SK-N-SH treated with all-trans-retinoic acid at 6 μM for 48 hours (cell line): ENCODE data around the gene HEPHL1.

Experiments used
- ATAC-seq: fragments of 200-7000 bp; cut with Tn5 transposase; 3 replicates; pipeline ENCODE4 v1.9.1; 2020; ENCODE audit warnings: mild to moderate bottlenecking, moderate library complexity
- ARNTL ChIP-seq: fragments of 450-650 bp; formaldehyde crosslinking; IDR thresholded peaks from 2 replicates; pipeline ENCODE4 v1.5.0; 2020; ENCODE audit warnings: low read depth, mild to moderate bottlenecking, moderate library complexity, borderline replicate concordance
- CREB5 ChIP-seq: fragments of 250-450 bp; sonication (Bioruptor Pico); IDR thresholded peaks from 2 replicates; pipeline ENCODE4 v1.5.1; 2020; ENCODE audit warnings: low read depth, mild to moderate bottlenecking, moderate library complexity
- CSDC2 ChIP-seq: fragments of 250-450 bp; sonication (Bioruptor Pico); IDR thresholded peaks from 2 replicates; pipeline ENCODE4 v1.5.0; 2020; ENCODE audit warnings: mild to moderate bottlenecking, moderate library complexity
- ESRRG ChIP-seq: fragments of 250-450 bp; sonication (Bioruptor Pico); IDR thresholded peaks from 2 replicates; pipeline ENCODE4 v1.6.1; 2021; ENCODE audit warnings: mild to moderate bottlenecking
- GLIS3 ChIP-seq: fragments of 250-450 bp; sonication (Bioruptor Pico); IDR thresholded peaks from 2 replicates; pipeline ENCODE4 v1.5.0; 2020; ENCODE audit warnings: mild to moderate bottlenecking, moderate library complexity
- ISL1 ChIP-seq: fragments of 250-450 bp; sonication (Bioruptor Pico); IDR thresholded peaks from 2 replicates; pipeline ENCODE4 v2.1.2; 2022; ENCODE audit warnings: mild to moderate bottlenecking, moderate library complexity
- PATZ1 ChIP-seq: fragments of 250-450 bp; sonication (Bioruptor Pico); IDR thresholded peaks from 2 replicates; pipeline ENCODE4 v1.8.0; 2020; ENCODE audit warnings: mild to moderate bottlenecking, moderate library complexity, borderline replicate concordance
- POU6F1 ChIP-seq: fragments of 250-450 bp; sonication (Bioruptor Pico); IDR thresholded peaks from 2 replicates; pipeline ENCODE4 v1.8.0; 2021; ENCODE audit warnings: low read depth, mild to moderate bottlenecking, moderate library complexity, borderline replicate concordance
- PPARA ChIP-seq: fragments of 250-450 bp; sonication (Bioruptor Pico); IDR thresholded peaks from 2 replicates; pipeline ENCODE4 v1.5.0; 2020; ENCODE audit warnings: mild to moderate bottlenecking, borderline replicate concordance
- RARB ChIP-seq: fragments of 250-450 bp; sonication (Bioruptor Pico); IDR thresholded peaks from 2 replicates; pipeline ENCODE4 v1.8.0; 2021; ENCODE audit warnings: mild to moderate bottlenecking, moderate library complexity
- TCF4 ChIP-seq: fragments of 250-450 bp; sonication (Bioruptor Pico); IDR thresholded peaks from 2 replicates; pipeline ENCODE4 v1.8.0; 2021; ENCODE audit warnings: mild to moderate bottlenecking, moderate library complexity, borderline replicate concordance
- TOX ChIP-seq: fragments of 250-450 bp; sonication (Bioruptor Pico); IDR thresholded peaks from 2 replicates; pipeline ENCODE4 v1.8.0; 2021; ENCODE audit warnings: mild to moderate bottlenecking, moderate library complexity, borderline replicate concordance
- ZC3H10 ChIP-seq: fragments of 250-450 bp; sonication (Bioruptor Pico); IDR thresholded peaks from 2 replicates; pipeline ENCODE4 v1.5.1; 2021; ENCODE audit warnings: mild to moderate bottlenecking, moderate library complexity
- ZFP3 ChIP-seq: fragments of 250-450 bp; sonication (Bioruptor Pico); IDR thresholded peaks from 2 replicates; pipeline ENCODE4 v1.5.0; 2020; ENCODE audit warnings: mild to moderate bottlenecking, moderate library complexity
- ZNF565 ChIP-seq: fragments of 450-650 bp; formaldehyde crosslinking; conservative IDR thresholded peaks from 2 replicates; pipeline ENCODE4 v1.5.0; 2020; ENCODE audit warnings: low read depth, mild to moderate bottlenecking, moderate library complexity
- ZNF8 ChIP-seq: fragments of 450-650 bp; formaldehyde crosslinking; IDR thresholded peaks from 2 replicates; pipeline ENCODE4 v1.5.0; 2020; ENCODE audit warnings: mild to moderate bottlenecking, moderate library complexity
- TF ChIP-seq, protein P1 (sequence below): fragments of 250-450 bp; sonication (Bioruptor Pico); IDR thresholded peaks from 2 replicates; pipeline ENCODE4 v1.5.0; 2020; ENCODE audit warnings: mild to moderate bottlenecking, moderate library complexity
- TF ChIP-seq, protein P2 (sequence below): fragments of 250-450 bp; sonication (Bioruptor Pico); IDR thresholded peaks from 2 replicates; pipeline ENCODE4 v1.5.1; 2021; ENCODE audit warnings: mild to moderate bottlenecking, moderate library complexity

Gene HEPHL1

DNA sequence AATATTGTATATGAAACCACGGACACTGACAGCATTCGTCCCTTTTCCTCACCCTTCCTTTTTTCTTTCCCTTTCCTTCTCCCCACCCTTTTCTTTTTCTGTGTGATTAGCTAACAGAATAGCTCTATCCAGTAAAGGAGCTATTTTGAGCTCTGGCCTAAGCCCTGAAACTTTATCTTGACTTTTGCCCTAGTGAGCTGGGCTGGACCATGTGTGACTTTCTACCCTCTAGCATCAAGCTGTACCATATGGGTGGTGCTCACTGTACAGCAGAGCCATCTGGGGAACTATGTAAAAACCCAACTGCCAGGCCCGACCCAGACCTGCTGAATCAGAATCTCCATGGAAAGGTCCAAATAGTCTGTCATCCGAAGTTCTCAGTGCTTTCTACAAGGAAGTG is 85.6 kb downstream of the HEPHL1 start (continued):
- TF ChIP-seq RARB (CRISPR knock-in tag), result no peak
- TF ChIP-seq PPARA, result no peak
- TF ChIP-seq ZNF565, result no peak
- TF ChIP-seq TOX (CRISPR knock-in tag), result no peak
- TF ChIP-seq ZC3H10 (CRISPR knock-in tag), result no peak
- TF ChIP-seq TCF4 (CRISPR knock-in tag), result no peak
- TF ChIP-seq, all 23 proteins: peak for 0

- TF ChIP-seq CREB5 (CRISPR knock-in tag), result no peak
- no peak for TF ChIP-seq CSDC2
- no peak for TF ChIP-seq POU6F1 (CRISPR knock-in tag)
- TF ChIP-seq ZFP3 (CRISPR knock-in tag), result no peak
- TF ChIP-seq TOX (CRISPR knock-in tag), result no peak
- TF ChIP-seq ESRRG (CRISPR knock-in tag), result no peak
- TF ChIP-seq TCF4 (CRISPR knock-in tag), result no peak
- TF ChIP-seq, protein P1, sequence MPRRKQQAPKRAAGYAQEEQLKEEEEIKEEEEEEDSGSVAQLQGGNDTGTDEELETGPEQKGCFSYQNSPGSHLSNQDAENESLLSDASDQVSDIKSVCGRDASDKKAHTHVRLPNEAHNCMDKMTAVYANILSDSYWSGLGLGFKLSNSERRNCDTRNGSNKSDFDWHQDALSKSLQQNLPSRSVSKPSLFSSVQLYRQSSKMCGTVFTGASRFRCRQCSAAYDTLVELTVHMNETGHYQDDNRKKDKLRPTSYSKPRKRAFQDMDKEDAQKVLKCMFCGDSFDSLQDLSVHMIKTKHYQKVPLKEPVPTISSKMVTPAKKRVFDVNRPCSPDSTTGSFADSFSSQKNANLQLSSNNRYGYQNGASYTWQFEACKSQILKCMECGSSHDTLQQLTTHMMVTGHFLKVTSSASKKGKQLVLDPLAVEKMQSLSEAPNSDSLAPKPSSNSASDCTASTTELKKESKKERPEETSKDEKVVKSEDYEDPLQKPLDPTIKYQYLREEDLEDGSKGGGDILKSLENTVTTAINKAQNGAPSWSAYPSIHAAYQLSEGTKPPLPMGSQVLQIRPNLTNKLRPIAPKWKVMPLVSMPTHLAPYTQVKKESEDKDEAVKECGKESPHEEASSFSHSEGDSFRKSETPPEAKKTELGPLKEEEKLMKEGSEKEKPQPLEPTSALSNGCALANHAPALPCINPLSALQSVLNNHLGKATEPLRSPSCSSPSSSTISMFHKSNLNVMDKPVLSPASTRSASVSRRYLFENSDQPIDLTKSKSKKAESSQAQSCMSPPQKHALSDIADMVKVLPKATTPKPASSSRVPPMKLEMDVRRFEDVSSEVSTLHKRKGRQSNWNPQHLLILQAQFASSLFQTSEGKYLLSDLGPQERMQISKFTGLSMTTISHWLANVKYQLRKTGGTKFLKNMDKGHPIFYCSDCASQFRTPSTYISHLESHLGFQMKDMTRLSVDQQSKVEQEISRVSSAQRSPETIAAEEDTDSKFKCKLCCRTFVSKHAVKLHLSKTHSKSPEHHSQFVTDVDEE (CRISPR knock-in tag), result no peak
- no peak for TF ChIP-seq GLIS3 (CRISPR knock-in tag)
- no peak for ATAC-seq
These were observed 86.2 kb downstream of the HEPHL1 start for GRCh38 chr11:94107363-94107762.

DNA sequence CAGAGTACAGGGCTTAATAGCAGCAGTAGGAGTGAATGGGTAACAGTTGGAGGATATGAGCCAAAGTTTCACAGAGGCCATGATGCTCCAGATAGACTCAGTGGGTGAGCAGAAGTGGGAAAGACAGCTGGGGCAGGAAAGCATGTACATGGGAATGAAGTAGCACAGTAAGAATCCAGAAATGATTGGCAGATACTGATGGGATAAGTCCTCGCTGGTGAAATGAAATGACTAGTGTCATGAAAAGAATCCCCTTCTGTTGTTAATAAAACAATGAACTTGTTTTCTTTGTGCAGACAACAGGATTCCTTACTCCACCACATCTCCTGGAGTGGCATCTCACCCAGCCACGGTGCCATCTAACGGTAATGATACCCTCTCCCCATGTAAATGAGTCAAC is 90.1 kb downstream of the HEPHL1 start:
- ATAC-seq, result no peak
- TF ChIP-seq ZNF8 (CRISPR knock-in tag) (no peak), PPARA (no peak), TCF4 (CRISPR knock-in tag) (no peak), CSDC2 (no peak), PATZ1 (CRISPR knock-in tag) (no peak), ISL1 (CRISPR knock-in tag) (no peak), RARB (CRISPR knock-in tag) (no peak), ZFP3 (CRISPR knock-in tag) (no peak)
- TF ChIP-seq, protein P2, sequence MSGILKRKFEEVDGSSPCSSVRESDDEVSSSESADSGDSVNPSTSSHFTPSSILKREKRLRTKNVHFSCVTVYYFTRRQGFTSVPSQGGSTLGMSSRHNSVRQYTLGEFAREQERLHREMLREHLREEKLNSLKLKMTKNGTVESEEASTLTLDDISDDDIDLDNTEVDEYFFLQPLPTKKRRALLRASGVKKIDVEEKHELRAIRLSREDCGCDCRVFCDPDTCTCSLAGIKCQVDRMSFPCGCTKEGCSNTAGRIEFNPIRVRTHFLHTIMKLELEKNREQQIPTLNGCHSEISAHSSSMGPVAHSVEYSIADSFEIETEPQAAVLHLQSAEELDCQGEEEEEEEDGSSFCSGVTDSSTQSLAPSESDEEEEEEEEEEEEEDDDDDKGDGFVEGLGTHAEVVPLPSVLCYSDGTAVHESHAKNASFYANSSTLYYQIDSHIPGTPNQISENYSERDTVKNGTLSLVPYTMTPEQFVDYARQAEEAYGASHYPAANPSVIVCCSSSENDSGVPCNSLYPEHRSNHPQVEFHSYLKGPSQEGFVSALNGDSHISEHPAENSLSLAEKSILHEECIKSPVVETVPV, result no peak

DNA sequence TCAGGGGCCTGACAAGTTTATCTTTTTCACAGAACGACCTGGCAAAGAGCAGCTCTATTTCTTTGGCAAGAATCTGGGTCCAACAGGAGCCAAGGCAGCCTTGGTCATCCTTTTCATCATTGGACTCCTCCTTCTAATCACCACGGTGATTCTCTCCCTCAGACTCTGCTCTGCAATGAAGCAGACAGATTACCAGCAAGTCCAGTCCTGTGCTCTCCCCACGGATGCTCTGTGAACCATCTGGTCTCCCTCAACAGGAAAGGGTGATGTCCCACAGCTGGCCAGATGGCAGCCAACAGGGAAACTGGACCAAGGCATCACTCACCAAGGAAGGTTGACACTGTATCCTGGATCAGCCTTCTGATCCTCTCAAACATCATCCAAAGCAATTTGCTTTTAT is 90.5 kb downstream of the HEPHL1 start:
- no peak for ATAC-seq
- TF ChIP-seq ARNTL, result no peak
- TF ChIP-seq ISL1 (CRISPR knock-in tag), result no peak
- TF ChIP-seq ZFP3 (CRISPR knock-in tag), result no peak
- TF ChIP-seq POU6F1 (CRISPR knock-in tag), result no peak
- TF ChIP-seq TCF4 (CRISPR knock-in tag), result no peak
- TF ChIP-seq ESRRG (CRISPR knock-in tag), result no peak
- no peak for TF ChIP-seq PPARA
